ENCODE measurements around the gene NR2F1-AS1. TPM values are rescaled to one million over a fixed set of nuclear protein-coding genes. Genes with fewer than 3 reads are reported as not detected.

Gene NR2F1-AS1
- total RNA-seq, 2 experiments from 2014 or later = not detected

DNA sequence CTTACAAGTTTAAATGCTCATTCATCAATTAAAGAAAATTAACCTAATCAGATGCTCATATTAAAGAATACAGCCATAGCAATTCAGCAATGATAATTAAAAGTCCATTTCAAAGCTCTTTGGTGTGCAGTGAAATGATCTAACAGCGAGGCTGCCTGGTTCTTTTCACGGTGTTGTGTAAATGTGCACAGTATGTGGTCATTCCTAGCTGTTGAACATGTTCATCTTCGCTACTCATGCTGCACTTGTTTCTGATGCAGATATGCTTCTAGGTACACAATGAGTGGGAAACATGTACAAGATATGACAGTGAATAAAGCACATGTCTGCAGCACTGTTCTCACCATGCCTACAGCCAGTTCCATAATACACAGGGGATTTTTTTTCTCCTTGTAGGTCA lies 163.5 kb downstream of the NR2F1-AS1 start:
- POLR2A ChIA-PET = no interaction called here
- no peak overlapping the region for H3K27ac Mint-ChIP-seq
- DNase-seq = no peak
- no peaks in the 10 kb centered on the region for H3K9me3 Mint-ChIP-seq
- no peaks in the 10 kb centered on the region for H3K27me3 Mint-ChIP-seq
- no peak overlapping the region for H3K4me3 Mint-ChIP-seq
- H3K4me1 Mint-ChIP-seq = no peaks in the 10 kb centered on the region
- no peak for ATAC-seq (ENCODE audit: low read depth)
- no peaks in the 10 kb centered on the region for H3K36me3 Mint-ChIP-seq

DNA sequence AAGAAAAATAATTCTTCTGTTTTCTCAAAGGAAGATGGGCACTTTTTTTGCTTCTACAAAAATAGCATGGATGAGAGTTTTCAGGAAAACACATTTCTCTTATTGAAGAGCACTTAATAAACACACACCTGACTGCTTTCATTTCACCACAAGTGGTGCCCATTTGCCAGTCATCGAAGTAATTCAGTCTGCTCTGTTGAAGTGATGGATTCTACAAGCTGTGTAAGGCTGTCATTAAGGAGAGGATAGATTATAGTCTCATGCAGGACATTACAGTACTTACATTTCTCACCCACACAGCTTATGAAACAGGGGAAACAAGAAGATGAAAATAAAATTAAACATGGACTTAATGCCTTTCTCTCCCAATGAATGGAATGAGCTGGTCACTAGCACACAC lies 165.2 kb downstream of the NR2F1-AS1 start:
- no peaks in the 10 kb centered on the region for H3K36me3 Mint-ChIP-seq
- POLR2A ChIA-PET = no interaction called here
- H3K4me1 Mint-ChIP-seq = no peaks in the 10 kb centered on the region
- H3K27me3 Mint-ChIP-seq = no peaks in the 10 kb centered on the region
- ATAC-seq (ENCODE audit: low read depth) (no peak), DNase-seq (no peak)
- H3K27ac Mint-ChIP-seq = no peak overlapping the region
- no peaks in the 10 kb centered on the region for H3K9me3 Mint-ChIP-seq
- no peak overlapping the region for H3K4me3 Mint-ChIP-seq

DNA sequence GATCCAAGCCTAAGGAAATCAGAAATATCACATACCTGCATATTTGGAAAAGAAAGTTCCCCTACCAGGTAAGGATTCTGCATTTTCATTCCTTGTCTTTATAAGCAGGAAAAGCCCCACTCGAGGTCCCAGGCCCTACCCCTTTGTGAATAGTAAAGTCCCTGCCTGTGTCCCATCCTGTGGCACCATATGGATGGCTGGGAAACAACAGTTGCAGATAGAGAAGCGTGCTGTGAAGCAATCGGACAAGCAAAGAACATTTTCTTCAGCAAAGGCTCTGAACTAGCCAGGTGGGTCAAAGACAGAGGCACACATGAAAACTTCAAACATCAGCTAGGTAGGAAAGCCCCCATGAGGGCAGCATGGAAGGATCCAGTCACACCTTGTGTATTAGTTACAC lies 169.3 kb downstream of the NR2F1-AS1 start:
- DNase-seq = no peak
- no peaks in the 10 kb centered on the region for H3K9me3 Mint-ChIP-seq
- H3K4me1 Mint-ChIP-seq = no peaks in the 10 kb centered on the region
- POLR2A ChIA-PET = no interaction called here
- H3K4me3 Mint-ChIP-seq = no peak overlapping the region
- H3K36me3 Mint-ChIP-seq = no peaks in the 10 kb centered on the region
- H3K27me3 Mint-ChIP-seq = no peaks in the 10 kb centered on the region
- ATAC-seq (ENCODE audit: low read depth) = no peak
- H3K27ac Mint-ChIP-seq = no peak overlapping the region

DNA sequence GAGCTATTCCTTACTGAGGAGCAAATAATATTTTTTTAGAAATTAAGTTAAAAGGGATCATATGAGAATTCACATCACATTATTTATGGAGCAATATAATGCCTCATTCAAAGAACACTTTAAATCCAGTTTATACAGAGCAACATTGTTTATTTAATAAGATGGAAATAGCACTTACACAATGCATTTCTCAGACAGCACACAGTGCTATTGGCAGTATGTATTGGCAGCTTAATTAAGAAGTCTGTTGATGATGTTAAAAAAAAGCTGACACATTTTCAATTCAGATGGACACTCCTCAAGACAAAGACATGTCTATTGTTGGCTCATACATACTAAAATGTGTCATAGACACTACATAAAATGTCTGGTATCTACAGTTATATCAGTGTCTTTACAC lies 171.3 kb downstream of the NR2F1-AS1 start:
- DNase-seq = no peak
- POLR2A ChIA-PET = no interaction called here
- H3K27ac Mint-ChIP-seq = no peak overlapping the region
- H3K4me1 Mint-ChIP-seq = no peaks in the 10 kb centered on the region
- no peak overlapping the region for H3K4me3 Mint-ChIP-seq
- no peaks in the 10 kb centered on the region for H3K9me3 Mint-ChIP-seq
- H3K27me3 Mint-ChIP-seq = no peaks in the 10 kb centered on the region
- H3K36me3 Mint-ChIP-seq = no peaks in the 10 kb centered on the region
- ATAC-seq (ENCODE audit: low read depth) = no peak

DNA sequence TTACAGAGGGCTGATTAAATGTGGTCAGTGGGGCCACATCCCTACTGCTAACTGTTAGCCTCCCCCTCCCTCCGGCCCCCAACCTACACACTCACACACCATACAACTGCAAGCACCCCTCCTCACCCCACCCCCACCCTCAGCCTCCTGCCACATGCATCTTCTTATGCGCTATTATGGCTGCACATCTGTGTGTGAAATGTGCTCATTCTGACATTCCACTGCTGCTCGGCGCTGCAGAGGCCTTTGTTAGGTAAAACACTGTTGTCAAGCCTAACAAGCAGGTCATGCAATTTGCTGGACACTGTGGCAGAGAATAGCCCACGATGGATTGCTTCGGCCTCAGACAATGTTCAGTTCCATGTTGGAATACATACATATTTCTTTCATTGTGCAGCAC lies 173.6 kb downstream of the NR2F1-AS1 start:
- no peak overlapping the region for H3K4me3 Mint-ChIP-seq
- POLR2A ChIA-PET = no interaction called here
- no peaks in the 10 kb centered on the region for H3K4me1 Mint-ChIP-seq
- H3K9me3 Mint-ChIP-seq = no peaks in the 10 kb centered on the region
- H3K27me3 Mint-ChIP-seq = no peaks in the 10 kb centered on the region
- DNase-seq (no peak), ATAC-seq (ENCODE audit: low read depth) (no peak)
- no peaks in the 10 kb centered on the region for H3K36me3 Mint-ChIP-seq
- no peak overlapping the region for H3K27ac Mint-ChIP-seq

DNA sequence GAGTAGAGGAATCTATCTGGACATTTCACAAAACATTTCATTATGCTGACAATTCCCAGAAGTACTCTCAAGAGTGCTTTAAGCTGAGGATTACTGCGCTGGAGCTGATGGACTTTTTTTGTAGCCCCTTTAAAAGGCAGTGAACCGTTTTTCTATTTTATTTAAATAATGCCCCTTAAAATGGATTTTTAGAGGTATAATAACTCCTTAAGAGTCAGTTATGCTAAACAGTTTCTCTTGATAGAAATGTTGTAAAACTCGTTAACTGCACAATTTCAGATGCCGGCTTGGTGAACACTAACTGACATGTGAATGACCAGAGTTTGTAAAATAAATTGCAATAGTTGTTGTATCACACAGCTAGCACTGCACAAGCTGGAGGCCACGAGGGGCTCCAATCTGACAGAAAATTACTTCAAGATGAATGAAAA lies 174.0 kb downstream of the NR2F1-AS1 start:
- no peak overlapping the region for H3K27ac Mint-ChIP-seq
- POLR2A ChIA-PET = no interaction called here
- no peak overlapping the region for H3K4me3 Mint-ChIP-seq

DNA sequence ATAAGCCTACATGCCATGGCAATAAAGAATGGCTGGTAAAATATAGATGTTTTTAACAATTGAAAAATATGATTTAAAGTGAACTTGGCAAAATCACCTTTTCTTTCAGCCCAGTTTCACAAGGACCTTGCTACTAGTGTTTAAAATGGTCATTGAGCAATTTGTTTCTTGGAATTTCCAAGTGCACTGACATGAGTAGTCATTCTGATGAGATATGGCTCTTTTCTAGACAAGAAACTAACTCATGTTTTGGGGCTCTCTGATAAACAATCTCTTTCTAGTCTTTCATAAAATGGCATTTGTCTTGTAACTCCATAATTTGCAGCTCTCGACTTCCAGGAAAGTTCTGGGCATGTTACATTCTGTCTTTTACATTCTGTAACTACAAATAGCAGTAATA lies 176.8 kb downstream of the NR2F1-AS1 start:
- Mint-ChIP-seq H3K4me3 (no peak overlapping the region), H3K27me3 (peaks cover 2% of the 10 kb centered on the region), H3K4me1 (no peaks in the 10 kb centered on the region), H3K27ac (no peak overlapping the region), H3K36me3 (no peaks in the 10 kb centered on the region), H3K9me3 (no peaks in the 10 kb centered on the region)
- ATAC-seq (ENCODE audit: low read depth) (no peak), DNase-seq (no peak)
- POLR2A ChIA-PET = no interaction called here

More for the DNA sequence above, 174.0 kb downstream of the NR2F1-AS1 start:
- Mint-ChIP-seq H3K9me3 (no peaks in the 10 kb centered on the region), H3K36me3 (no peaks in the 10 kb centered on the region), H3K27me3 (no peaks in the 10 kb centered on the region), H3K4me1 (no peaks in the 10 kb centered on the region)
- DNase-seq (no peak), ATAC-seq (ENCODE audit: low read depth) (no peak)

DNA sequence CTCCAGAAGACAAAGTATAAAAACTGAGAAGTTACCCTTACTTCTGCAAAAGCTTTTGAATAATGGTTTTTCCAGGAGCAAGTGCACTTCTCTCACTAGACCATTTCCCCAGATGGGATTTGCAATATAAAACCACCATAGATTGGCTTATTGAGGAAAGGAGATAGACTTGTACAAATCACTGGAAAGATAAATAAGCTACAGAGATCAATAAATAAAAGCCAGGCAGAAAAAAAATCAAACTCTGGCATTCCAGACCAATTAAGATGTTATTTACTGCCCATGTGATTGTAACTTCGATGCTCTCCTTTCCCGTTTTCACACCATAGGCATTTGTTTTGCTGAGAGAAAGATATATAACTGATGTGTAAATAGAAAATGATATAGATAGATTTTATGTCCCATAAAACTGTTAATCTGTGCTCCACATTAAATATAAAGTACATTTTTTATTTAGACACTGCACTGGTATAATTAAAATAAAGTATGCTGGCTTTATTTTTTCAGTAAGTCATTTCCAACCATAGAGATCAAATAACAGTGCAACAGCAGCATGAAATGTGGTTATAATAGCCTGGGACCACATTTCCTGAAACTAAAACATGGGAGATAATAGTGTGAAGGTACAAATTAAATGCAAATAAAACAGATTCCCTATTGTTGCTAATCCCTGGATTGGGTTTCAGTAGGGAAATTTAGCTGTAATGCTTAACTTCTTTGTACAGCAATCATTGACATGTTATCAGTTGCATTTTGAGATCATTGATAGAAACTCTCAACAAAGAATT lies 177.7 kb downstream of the NR2F1-AS1 start:
- Mint-ChIP-seq H3K27me3 (peaks cover 2% of the 10 kb centered on the region), H3K9me3 (no peaks in the 10 kb centered on the region), H3K4me3 (no peak overlapping the region), H3K36me3 (no peaks in the 10 kb centered on the region), H3K4me1 (no peaks in the 10 kb centered on the region), H3K27ac (no peak overlapping the region)
- DNase-seq (no peak), ATAC-seq (ENCODE audit: low read depth) (no peak)
- POLR2A ChIA-PET = no interaction called here

DNA sequence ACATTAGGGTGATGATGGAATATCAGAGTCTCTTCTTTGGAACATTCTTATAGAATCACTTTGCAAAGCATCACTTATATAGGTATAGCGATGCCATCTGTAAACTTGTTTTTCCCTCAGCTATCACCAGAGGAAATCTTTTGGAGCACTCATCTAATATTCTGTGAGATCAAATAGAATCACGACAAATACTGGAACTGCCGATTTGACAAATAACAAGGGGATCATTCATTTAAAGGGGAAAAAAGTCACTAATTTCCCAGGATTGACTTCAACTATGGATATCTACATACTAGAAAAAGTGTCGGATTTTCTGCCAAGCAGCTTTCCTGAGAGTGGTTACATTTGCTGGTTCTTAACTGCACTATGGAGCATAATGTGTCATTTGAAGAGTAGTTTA lies 178.6 kb downstream of the NR2F1-AS1 start:
- Mint-ChIP-seq H3K9me3 (no peaks in the 10 kb centered on the region), H3K27ac (no peak overlapping the region), H3K36me3 (no peaks in the 10 kb centered on the region), H3K4me3 (no peak overlapping the region), H3K27me3 (peaks cover 4% of the 10 kb centered on the region), H3K4me1 (no peaks in the 10 kb centered on the region)
- POLR2A ChIA-PET = no interaction called here
- no peak for ATAC-seq (ENCODE audit: low read depth)
- no peak for DNase-seq

DNA sequence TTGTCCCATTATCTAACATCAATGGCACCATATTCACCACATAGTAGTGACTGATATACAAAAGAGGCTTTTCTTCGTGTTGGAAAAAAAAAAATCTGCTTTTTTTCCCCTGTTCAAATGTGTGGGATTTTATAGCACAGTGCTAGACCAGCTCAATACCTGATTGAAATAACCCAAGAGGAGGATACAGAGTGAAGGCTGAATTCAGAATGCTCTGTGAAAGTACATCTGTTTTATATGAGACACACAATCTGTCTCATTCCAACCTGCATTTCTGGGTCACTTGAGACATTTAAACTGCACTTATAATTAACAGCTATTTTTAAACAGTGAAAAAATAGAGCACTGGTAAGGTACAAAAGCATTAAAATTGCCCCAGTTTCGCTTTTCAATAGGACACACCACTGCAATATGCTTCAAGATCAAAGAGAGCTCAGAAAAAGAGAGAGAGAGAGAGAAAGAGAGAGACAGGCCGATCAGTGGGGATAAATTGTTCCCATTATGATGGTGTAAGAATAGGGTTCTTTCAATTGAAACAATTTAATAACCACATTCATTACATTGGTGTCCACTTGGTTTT lies 179.3 kb downstream of the NR2F1-AS1 start:
- H3K27ac Mint-ChIP-seq = no peak overlapping the region
- H3K36me3 Mint-ChIP-seq = no peaks in the 10 kb centered on the region

DNA sequence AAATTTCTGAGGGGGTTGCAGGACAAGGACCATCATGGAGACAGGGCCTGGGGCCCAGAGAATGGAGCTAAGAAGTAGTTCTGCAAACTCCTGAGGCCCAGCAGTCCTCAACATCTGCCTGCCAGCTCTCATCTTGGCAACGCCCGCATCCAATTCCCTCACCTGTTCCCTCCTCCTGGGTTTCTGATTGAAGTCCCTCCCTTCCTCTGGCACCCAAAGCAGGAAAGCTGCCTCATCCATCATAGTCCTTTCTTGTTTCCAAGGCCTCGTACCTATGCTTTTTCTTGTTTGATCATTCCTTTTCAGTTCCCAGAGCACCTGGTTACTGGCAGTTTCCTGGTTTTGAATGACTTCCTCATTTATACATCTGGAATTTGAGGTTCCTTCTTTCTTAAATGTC lies 181.3 kb downstream of the NR2F1-AS1 start:
- Mint-ChIP-seq H3K4me3 (no peak overlapping the region), H3K27me3 (peaks cover 4% of the 10 kb centered on the region), H3K27ac (no peak overlapping the region), H3K9me3 (peaks cover 3% of the 10 kb centered on the region), H3K36me3 (no peaks in the 10 kb centered on the region), H3K4me1 (no peaks in the 10 kb centered on the region)
- DNase-seq (no peak), ATAC-seq (ENCODE audit: low read depth) (no peak)
- POLR2A ChIA-PET = no interaction called here

More for the DNA sequence above, 179.3 kb downstream of the NR2F1-AS1 start:
- H3K4me3 Mint-ChIP-seq = no peak overlapping the region
- ATAC-seq (ENCODE audit: low read depth) = no peak
- DNase-seq = no peak
- POLR2A ChIA-PET = no interaction called here
- H3K27me3 Mint-ChIP-seq = peaks cover 4% of the 10 kb centered on the region
- no peaks in the 10 kb centered on the region for H3K9me3 Mint-ChIP-seq
- H3K4me1 Mint-ChIP-seq = no peaks in the 10 kb centered on the region

DNA sequence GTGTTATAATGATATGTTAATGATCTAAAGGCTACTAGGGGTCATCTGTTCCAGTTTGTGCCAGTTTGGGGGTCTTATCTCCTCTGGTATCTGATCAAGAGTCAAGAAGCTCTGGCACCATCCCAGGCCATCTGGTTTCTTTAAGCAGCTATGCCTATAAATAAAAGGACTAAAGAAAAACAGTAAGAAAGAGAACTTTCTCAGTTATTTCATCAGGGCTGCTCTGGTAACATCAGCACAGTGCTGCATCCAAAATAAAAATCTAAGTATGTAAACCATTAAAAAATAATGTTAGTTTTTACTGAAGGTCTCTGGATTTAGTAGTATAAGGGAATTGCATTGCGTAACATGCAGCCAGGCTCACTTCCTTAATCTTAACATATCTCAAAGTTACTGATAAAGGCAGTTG lies 185.0 kb downstream of the NR2F1-AS1 start:
- Mint-ChIP-seq H3K36me3 (no peaks in the 10 kb centered on the region), H3K4me3 (no peak overlapping the region), H3K27ac (no peak overlapping the region), H3K4me1 (no peaks in the 10 kb centered on the region), H3K9me3 (peaks cover 8% of the 10 kb centered on the region), H3K27me3 (peaks cover 2% of the 10 kb centered on the region)
- POLR2A ChIA-PET = no interaction called here
- ATAC-seq (ENCODE audit: low read depth) (no peak), DNase-seq (no peak)

DNA sequence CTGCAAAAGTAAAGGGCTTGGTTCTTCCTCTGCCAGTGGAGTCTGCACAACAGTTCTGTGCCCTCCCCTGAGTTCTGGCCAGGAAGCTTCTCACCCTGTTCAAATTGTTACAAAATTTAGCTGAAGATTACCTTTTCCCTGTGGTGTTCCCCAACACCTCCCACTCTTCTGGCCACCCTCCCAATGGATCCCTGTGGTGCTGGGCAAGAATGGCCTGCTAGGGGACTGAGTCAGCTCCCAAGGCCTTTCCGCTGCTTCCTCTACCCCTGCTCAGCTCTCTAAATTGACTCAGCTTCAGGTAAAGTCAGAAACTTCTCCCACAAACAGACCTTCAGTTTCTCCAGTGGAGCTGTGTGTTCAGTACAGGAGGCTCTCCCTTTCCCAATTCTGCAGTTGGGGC lies 186.0 kb downstream of the NR2F1-AS1 start:
- POLR2A ChIA-PET = no interaction called here
- ATAC-seq (ENCODE audit: low read depth) = no peak
- H3K4me1 Mint-ChIP-seq = no peaks in the 10 kb centered on the region

DNA sequence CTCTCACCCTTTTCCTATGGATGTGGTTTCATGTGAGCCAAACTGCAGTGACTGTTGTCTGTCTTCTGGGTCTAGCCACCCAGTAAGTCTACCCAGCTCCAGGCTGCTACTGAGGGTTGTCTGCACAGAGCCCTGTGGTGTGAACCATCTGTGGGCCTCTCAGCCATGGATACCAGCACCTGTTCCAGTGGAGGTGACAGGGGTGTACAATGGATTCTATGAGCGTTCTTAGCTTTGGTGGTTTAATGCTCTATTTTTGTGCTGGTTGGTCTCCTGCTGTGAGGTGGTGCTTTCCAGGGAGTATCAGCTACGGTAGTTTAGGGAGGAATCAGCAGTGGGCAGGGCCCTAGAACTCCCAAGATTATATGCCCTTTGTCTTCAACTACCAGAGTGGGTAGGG lies 186.7 kb downstream of the NR2F1-AS1 start:
- H3K36me3 Mint-ChIP-seq = no peaks in the 10 kb centered on the region
- H3K27me3 Mint-ChIP-seq = peaks cover 2% of the 10 kb centered on the region
- POLR2A ChIA-PET = no interaction called here
- no peak overlapping the region for H3K4me3 Mint-ChIP-seq
- no peak overlapping the region for H3K27ac Mint-ChIP-seq
- no peaks in the 10 kb centered on the region for H3K4me1 Mint-ChIP-seq
- ATAC-seq (ENCODE audit: low read depth) = no peak
- DNase-seq = no peak
- peaks cover 8% of the 10 kb centered on the region for H3K9me3 Mint-ChIP-seq

More for the DNA sequence above, 186.0 kb downstream of the NR2F1-AS1 start:
- Mint-ChIP-seq H3K36me3 (no peaks in the 10 kb centered on the region), H3K27me3 (peaks cover 2% of the 10 kb centered on the region), H3K9me3 (peaks cover 8% of the 10 kb centered on the region), H3K27ac (no peak overlapping the region), H3K4me3 (no peak overlapping the region)
- no peak for DNase-seq
